ENCODE data around the gene KCNS3.

KCNS3 gene

GRCh38 chr2:17878281-17879136, at the start of gene KCNS3:
KCNS3 (plus strand) TSS chr2:17878667; CDS start chr2:17931009, 52,342 bp downstream.
- no peak for DNase-seq (ENCODE audit: low read depth in 2 of 2)

- no peak for DNase-seq (ENCODE audit: low read depth in 2 of 2)
Measured at GRCh38 chr2:17830053-17831034, 48.1 kb upstream of the KCNS3 start.

GRCh38 chr2:17835516-17835915, 43.0 kb upstream of the KCNS3 start:
- DNase-seq (ENCODE audit: low read depth in 2 of 2): no peak

DNA sequence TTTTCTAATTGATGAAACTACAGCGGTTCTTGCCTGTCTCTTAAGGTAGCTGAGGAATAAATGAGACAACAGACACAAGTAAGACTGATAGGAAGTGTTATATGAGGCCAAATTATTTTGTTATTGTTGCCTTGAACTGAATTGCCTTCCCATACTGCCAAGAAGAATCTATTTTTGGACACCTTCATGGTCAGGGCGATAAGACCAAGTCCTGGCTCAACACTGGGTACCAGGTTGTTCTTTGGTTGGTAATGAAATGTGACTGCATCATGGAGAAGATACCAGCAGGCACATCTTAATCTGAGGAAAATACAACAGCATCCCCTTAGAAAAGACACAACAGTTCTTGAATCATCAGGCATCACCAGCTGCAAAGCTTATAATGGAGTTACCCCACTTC, 38.5 kb upstream of the KCNS3 start:
- no peak for DNase-seq (ENCODE audit: low read depth in 2 of 2)

GRCh38 chr2:17843457-17843856, 35.0 kb upstream of the KCNS3 start:
- no peak for DNase-seq (ENCODE audit: low read depth in 2 of 2)

- DNase-seq (ENCODE audit: low read depth in 2 of 2): no peak
Measured at GRCh38 chr2:17845806-17846205, 32.7 kb upstream of the KCNS3 start.

DNA sequence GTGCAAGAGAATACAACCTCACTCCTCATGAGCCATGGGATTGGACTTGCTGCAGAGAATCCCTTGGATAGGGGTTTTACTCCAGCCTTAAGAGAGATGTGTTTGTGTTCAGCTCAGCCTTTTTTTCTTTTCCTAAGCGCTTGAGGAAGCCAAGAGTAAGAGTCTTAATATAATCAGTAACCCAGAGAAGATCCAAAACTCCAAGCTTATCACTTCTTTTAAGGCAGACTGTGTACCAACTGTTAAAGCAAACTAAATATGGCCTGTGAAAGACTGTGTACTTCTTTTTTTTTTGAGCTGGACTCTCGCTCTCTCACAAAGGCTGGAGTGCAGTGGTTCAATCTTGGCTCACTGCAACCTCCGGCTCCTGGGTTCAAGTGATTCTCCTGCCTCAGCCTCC, 31.8 kb upstream of the KCNS3 start:
- DNase-seq (ENCODE audit: low read depth in 2 of 2): no peak

- DNase-seq (ENCODE audit: low read depth in 2 of 2): no peak
Measured at GRCh38 chr2:17847236-17847635, 31.2 kb upstream of the KCNS3 start.

GRCh38 chr2:17849275-17849674, 29.2 kb upstream of the KCNS3 start:
- DNase-seq (ENCODE audit: low read depth in 2 of 2): no peak

DNA sequence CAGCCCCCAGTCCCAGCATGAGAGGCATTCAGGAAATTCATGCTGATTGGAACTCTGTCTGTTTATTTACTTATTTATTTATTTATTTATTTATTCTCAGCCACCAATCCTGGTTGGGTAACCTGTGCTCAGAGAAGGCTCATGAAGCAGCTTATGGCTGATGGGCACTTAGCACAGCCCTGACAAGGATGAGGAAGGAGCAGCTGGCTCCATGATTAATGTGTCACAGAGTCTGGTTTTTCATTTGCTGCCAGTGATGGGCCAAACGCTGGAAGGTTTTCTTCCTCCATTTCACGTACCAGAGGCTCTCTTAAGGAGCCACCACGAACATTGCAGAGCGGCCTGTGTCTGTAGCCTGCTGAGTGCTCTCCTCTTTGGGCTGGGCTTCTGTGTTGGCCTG, 28.3 kb upstream of the KCNS3 start:
- no peak for DNase-seq (ENCODE audit: low read depth in 2 of 2)

GRCh38 chr2:17851731-17852585, 26.5 kb upstream of the KCNS3 start:
- DNase-seq (ENCODE audit: low read depth in 2 of 2): no peak

- DNase-seq (ENCODE audit: low read depth in 2 of 2): no peak
Measured at GRCh38 chr2:17853799-17854198, 24.7 kb upstream of the KCNS3 start.

DNA sequence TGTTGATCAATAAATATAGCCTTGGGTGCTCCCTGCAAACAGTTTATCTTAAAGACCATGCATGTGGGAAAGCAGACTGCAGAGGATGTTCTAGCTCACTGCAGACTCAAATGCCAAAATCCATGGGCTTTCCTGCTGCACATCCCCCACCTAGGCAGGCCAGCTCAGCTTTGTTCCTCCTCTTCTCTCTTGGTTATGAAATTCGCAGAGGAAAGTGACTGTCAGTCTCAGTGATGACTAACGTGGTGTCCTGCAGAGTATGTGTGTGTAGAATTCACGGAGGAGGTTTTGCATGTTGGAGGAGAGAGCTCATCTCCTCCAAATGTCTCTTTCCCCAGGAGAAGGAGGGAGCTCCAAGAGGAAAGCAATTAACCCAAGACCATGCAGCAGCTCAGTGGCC, 21.4 kb upstream of the KCNS3 start:
- DNase-seq (ENCODE audit: low read depth in 2 of 2): no peak

DNA sequence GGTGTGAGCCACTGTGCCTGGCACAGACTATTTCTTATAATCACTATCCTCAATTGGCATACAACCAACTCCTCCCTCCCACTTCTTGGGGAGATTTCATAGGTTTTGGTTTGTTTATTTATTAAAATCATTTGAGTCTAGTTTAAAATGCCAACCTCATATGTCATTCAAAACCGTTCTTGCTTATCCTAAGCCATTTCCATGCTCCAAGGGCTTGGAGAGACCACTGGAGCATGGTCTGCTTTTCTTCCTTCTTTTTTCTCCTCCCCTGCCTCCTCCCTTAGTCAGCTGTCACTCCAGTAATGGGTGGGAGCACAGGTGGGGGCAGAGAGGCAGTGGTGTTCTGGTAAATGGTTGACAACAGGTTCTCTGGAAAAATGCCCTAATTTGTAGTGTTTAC, 20.4 kb upstream of the KCNS3 start:
- DNase-seq (ENCODE audit: low read depth in 2 of 2): no peak

GRCh38 chr2:17863539-17863938, 14.9 kb upstream of the KCNS3 start:
- no peak for DNase-seq (ENCODE audit: low read depth in 2 of 2)

DNA sequence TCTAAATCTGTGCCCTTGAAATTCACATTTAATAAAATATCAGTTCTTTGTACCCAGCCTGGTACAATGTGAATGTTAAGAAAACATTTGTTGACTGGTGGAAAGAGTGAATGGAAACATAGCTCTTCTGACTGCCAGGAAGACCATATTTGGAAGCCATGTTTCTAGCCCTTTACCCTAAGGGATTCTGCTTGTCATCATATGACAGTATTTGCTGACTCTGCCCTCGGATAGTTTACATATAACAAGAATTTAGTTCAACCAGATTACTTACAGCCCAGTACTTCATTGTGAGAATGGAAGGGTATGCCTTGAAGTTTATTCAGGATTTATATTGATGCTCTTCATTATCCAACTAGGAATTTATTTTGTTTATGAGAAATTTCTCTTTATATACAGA, 13.8 kb upstream of the KCNS3 start:
- DNase-seq (ENCODE audit: low read depth in 2 of 2): no peak

DNA sequence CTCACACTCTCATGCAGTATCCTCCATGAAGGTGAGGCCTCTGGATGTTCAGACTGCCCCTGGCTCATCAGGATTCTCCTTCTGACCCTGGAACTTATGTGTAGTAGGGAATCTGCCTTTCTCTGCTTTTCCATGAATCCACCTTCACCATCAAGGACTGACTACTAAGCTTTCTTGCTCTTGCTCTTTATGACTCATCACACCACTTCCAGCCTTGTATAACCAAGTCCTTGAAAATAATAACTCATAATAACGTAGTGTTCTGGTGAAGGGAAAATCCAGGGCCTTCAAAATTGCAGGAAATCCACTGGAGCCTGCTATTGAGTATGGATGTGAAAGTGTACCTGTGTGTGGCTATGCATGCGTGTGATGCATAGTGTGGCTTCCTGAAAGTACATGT, 11.3 kb upstream of the KCNS3 start:
- no peak for DNase-seq (ENCODE audit: low read depth in 2 of 2)

- no peak for DNase-seq (ENCODE audit: low read depth in 2 of 2)
Measured at GRCh38 chr2:17869128-17869527, 9.3 kb upstream of the KCNS3 start.

DNA sequence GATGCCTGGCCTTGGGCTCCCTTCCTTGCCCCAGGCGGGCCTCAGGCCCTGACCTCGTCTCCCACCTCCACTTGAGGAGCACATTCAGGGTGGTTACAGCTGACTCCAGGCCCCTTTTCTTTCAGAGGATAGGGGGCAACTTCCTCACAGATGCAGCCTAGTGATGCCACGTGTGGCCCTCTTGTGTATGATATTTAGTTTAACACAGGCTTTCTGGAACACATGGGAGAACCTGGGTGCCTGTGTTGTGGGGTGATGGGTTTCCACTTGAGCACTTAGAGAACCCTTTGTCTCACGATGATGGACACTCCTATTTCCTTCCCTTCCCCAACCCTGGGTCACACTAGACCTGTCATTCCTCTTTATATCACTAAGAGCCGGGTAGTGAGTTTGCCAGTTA, 6.8 kb upstream of the KCNS3 start:
- no peak for DNase-seq (ENCODE audit: low read depth in 2 of 2)

DNA sequence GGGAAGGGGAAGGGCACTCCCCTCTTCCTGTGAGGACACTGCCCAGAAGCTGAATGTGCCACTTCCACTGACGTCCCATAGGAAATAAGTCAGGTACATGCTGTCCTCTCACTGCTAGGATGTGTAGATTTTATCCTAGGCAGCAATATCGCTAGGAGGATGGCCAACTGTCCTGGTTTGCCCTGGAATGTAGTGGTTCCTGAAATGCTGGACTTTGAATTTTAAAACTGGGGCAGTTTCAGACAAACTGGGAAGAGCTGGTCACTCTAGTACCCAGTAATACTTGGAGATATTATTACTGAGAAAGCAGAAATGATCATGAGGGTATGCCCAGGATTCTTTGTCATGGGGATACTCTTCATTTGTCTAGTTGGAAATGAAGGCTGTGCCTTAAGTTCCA, 5.4 kb upstream of the KCNS3 start:
- DNase-seq (ENCODE audit: low read depth in 2 of 2): no peak

GRCh38 chr2:17876590-17876989, 1.9 kb upstream of the KCNS3 start:
- no peak for DNase-seq (ENCODE audit: low read depth in 2 of 2)

GRCh38 chr2:17877811-17878280, 621 bp upstream of the KCNS3 start:
- DNase-seq (ENCODE audit: low read depth in 2 of 2): no peak

Measured in stimulated activated CD8-positive, alpha-beta memory T cell treated with anti-CD3 and anti-CD28 coated beads, Interleukin-7, amount 100 ng/mL, for 1 hour (primary cell).